ENCODE data around the gene ZC3H6.

DNA sequence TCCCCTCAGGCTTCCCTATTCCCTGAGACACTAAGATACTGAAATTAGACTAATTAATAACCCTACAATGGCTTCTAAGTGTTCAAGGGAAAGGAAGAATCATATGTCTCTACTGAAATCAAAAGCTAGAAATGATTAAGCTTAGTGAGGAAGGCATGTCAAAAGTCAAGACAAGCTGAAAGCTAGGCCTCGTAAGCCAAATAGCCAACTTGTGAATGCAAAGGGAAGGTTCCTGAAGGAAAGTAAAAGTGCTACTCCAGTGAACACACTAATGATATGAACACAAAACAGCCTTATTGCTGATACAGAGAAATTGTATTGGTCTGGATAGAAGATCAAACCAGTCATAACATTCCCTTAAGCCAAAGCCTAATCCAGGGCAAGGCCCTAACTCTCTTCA, 30.5 kb upstream of the ZC3H6 start:
- TF ChIP-seq GABPB1 (CRISPR knock-in tag; IDR thresholded peaks at IDR 0.05) (no peak), SMAD3 (CRISPR knock-in tag; IDR thresholded peaks at IDR 0.05; ENCODE audit: borderline replicate concordance) (no peak), RORB (CRISPR knock-in tag; IDR thresholded peaks at IDR 0.05) (no peak), ZNF416 (CRISPR knock-in tag; IDR thresholded peaks at IDR 0.05) (no peak)
- TF ChIP-seq, protein P1, sequence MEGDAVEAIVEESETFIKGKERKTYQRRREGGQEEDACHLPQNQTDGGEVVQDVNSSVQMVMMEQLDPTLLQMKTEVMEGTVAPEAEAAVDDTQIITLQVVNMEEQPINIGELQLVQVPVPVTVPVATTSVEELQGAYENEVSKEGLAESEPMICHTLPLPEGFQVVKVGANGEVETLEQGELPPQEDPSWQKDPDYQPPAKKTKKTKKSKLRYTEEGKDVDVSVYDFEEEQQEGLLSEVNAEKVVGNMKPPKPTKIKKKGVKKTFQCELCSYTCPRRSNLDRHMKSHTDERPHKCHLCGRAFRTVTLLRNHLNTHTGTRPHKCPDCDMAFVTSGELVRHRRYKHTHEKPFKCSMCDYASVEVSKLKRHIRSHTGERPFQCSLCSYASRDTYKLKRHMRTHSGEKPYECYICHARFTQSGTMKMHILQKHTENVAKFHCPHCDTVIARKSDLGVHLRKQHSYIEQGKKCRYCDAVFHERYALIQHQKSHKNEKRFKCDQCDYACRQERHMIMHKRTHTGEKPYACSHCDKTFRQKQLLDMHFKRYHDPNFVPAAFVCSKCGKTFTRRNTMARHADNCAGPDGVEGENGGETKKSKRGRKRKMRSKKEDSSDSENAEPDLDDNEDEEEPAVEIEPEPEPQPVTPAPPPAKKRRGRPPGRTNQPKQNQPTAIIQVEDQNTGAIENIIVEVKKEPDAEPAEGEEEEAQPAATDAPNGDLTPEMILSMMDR (IDR thresholded peaks at IDR 0.05), result no peak
- TF ChIP-seq, protein P2, sequence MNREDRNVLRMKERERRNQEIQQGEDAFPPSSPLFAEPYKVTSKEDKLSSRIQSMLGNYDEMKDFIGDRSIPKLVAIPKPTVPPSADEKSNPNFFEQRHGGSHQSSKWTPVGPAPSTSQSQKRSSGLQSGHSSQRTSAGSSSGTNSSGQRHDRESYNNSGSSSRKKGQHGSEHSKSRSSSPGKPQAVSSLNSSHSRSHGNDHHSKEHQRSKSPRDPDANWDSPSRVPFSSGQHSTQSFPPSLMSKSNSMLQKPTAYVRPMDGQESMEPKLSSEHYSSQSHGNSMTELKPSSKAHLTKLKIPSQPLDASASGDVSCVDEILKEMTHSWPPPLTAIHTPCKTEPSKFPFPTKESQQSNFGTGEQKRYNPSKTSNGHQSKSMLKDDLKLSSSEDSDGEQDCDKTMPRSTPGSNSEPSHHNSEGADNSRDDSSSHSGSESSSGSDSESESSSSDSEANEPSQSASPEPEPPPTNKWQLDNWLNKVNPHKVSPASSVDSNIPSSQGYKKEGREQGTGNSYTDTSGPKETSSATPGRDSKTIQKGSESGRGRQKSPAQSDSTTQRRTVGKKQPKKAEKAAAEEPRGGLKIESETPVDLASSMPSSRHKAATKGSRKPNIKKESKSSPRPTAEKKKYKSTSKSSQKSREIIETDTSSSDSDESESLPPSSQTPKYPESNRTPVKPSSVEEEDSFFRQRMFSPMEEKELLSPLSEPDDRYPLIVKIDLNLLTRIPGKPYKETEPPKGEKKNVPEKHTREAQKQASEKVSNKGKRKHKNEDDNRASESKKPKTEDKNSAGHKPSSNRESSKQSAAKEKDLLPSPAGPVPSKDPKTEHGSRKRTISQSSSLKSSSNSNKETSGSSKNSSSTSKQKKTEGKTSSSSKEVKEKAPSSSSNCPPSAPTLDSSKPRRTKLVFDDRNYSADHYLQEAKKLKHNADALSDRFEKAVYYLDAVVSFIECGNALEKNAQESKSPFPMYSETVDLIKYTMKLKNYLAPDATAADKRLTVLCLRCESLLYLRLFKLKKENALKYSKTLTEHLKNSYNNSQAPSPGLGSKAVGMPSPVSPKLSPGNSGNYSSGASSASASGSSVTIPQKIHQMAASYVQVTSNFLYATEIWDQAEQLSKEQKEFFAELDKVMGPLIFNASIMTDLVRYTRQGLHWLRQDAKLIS (CRISPR knock-in tag; IDR thresholded peaks at IDR 0.05; ENCODE audit: borderline replicate concordance), result no peak
- TF ChIP-seq, protein P3, sequence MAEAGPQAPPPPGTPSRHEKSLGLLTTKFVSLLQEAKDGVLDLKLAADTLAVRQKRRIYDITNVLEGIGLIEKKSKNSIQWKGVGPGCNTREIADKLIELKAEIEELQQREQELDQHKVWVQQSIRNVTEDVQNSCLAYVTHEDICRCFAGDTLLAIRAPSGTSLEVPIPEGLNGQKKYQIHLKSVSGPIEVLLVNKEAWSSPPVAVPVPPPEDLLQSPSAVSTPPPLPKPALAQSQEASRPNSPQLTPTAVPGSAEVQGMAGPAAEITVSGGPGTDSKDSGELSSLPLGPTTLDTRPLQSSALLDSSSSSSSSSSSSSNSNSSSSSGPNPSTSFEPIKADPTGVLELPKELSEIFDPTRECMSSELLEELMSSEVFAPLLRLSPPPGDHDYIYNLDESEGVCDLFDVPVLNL (CRISPR knock-in tag; IDR thresholded peaks at IDR 0.05; ENCODE audit: borderline replicate concordance, low read depth), result no peak
- TF ChIP-seq, protein P4, sequence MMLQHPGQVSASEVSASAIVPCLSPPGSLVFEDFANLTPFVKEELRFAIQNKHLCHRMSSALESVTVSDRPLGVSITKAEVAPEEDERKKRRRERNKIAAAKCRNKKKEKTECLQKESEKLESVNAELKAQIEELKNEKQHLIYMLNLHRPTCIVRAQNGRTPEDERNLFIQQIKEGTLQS (CRISPR knock-in tag; conservative IDR thresholded peaks at IDR 0.05), result no peak

All from WTC11 (cell line).